B cell (primary cell): Measurements from ENCODE around the gene C5orf15. TPM values are rescaled to one million over a fixed set of nuclear protein-coding genes. Genes with fewer than 3 reads are reported as not detected.

Experiments used
- ATAC-seq: fragments of 200-7000 bp; cut with Tn5 transposase; one replicate; pipeline ENCODE4 v1.10.0; 2021; ENCODE audit warnings: low read depth, mild to moderate bottlenecking, moderate number of reproducible peaks, moderate library complexity
- CTCF ChIA-PET: fragments of 350-600 bp; sonication (Branson Sonifier 250); formaldehyde crosslinking; loops from one replicate; lab custom pipeline; 2021; ENCODE audit warnings: antibody characterized with exemption, inconsistent platforms; lab: Charles Lee
- POLR2A ChIA-PET: fragments of 350-600 bp; sonication (Branson Sonifier 250); formaldehyde crosslinking; loops from one replicate; lab custom pipeline; 2021; ENCODE audit warnings: antibody characterized with exemption; lab: Charles Lee
- DNase-seq: peaks from one replicate; pipeline ENCODE4 v3.0.0; 2013
- H2AFZ ChIP-seq: 2 replicates; pipeline ENCODE4 v1.6.1; 2012; ENCODE audit warnings: mild to moderate bottlenecking, low read depth, low read length; ENCODE audit not compliant: insufficient read depth, poor library complexity, severe bottlenecking
- H3K27ac ChIP-seq, 2 donors: 1 replicate in 1 of 2; 2 replicates in 1 of 2; pipeline ENCODE4 v1.5.1; 2012 to 2013; ENCODE audit warnings: low read length in 2 of 2, mild to moderate bottlenecking in 2 of 2, moderate library complexity in 1 of 2
- H3K27me3 ChIP-seq, 4 experiments: fragments of 200-600 bp in 1 of 4; sonication (generic) in 1 of 4; replicated peaks in 1 of 4; 1 replicate in 2 of 4; 2 replicates in 2 of 4; pipeline versions ENCODE4 v1.6.1 to v1.7.0; 2013 to 2016; ENCODE audit warnings: low read length in 3 of 4, mild to moderate bottlenecking in 2 of 4, mixed read lengths in 1 of 4, moderate library complexity in 1 of 4; ENCODE audit not compliant: insufficient read depth in 4 of 4, control insufficient read depth in 3 of 4; ENCODE audit errors: control extremely low read depth in 1 of 4
- H3K36me3 ChIP-seq, 2 experiments: replicated peaks in 1 of 2; 1 replicate in 1 of 2; 2 replicates in 1 of 2; pipeline versions ENCODE4 v1.6.1 to v1.7.1; 2013; ENCODE audit warnings: low read length in 1 of 2; ENCODE audit not compliant: insufficient read depth in 2 of 2, control insufficient read depth in 1 of 2; ENCODE audit errors: control extremely low read depth in 1 of 2, extremely low read depth in 1 of 2
- H3K4me1 ChIP-seq, 2 donors: fragments of 200-600 bp in 1 of 2; sonication (generic) in 1 of 2; 1 replicate in 1 of 2; 2 replicates in 1 of 2; pipeline versions ENCODE4 v1.5.1 to v1.6.1; 2013 to 2017; ENCODE audit warnings: low read length in 2 of 2; ENCODE audit not compliant: control insufficient read depth in 2 of 2, insufficient read depth in 2 of 2
- H3K4me2 ChIP-seq: replicated peaks from 2 replicates; pipeline ENCODE3; 2012; ENCODE audit warnings: mild to moderate bottlenecking, low read depth, low read length; ENCODE audit not compliant: poor library complexity, severe bottlenecking
- H3K4me3 ChIP-seq, 5 experiments: fragments of 200-600 bp in 1 of 5; sonication (generic) in 1 of 5; 1 replicate in 3 of 5; 2 replicates in 2 of 5; pipeline versions ENCODE4 v1.5.1 to v1.7.0; 2011 to 2016; ENCODE audit warnings: low read length in 4 of 5, mild to moderate bottlenecking in 4 of 5, low read depth in 2 of 5, control low read depth in 1 of 5, moderate library complexity in 1 of 5; ENCODE audit not compliant: insufficient read depth in 1 of 5; ENCODE audit errors: control extremely low read depth in 1 of 5, extremely low read depth in 1 of 5
- H3K79me2 ChIP-seq: fragments of 200-600 bp; sonication (generic); one replicate; pipeline ENCODE4 v1.6.0; 2016; ENCODE audit warnings: low read length; ENCODE audit not compliant: control insufficient read depth, insufficient read depth
- H3K9ac ChIP-seq: fragments of 200-600 bp; sonication (generic); 2 replicates; pipeline ENCODE4 v1.6.1; 2017; ENCODE audit warnings: mild to moderate bottlenecking, low read length, moderate library complexity
- H3K9me3 ChIP-seq, 3 donors: one replicate each; pipeline versions ENCODE4 v1.6.1 to v1.7.1; 2013; ENCODE audit warnings: low read length in 2 of 3; ENCODE audit not compliant: control insufficient read depth in 2 of 3, insufficient read depth in 1 of 3; ENCODE audit errors: control extremely low read depth in 1 of 3
- H4K20me1 ChIP-seq: 2 replicates; pipeline ENCODE4 v1.6.0; 2012; ENCODE audit warnings: mild to moderate bottlenecking, low read length; ENCODE audit not compliant: insufficient read depth, control insufficient read depth, poor library complexity, severe bottlenecking
- H3K27ac Mint-ChIP-seq: one replicate; pipeline ENCODE4 v1.8.0; 2021; ENCODE audit warnings: mixed read lengths
- H3K27me3 Mint-ChIP-seq: one replicate; pipeline ENCODE4 v1.8.0; 2021; ENCODE audit warnings: mixed read lengths
- H3K4me1 Mint-ChIP-seq: one replicate; pipeline ENCODE4 v1.8.0; 2021; ENCODE audit warnings: mixed read lengths
- H3K4me3 Mint-ChIP-seq: one replicate; pipeline ENCODE4 v1.8.0; 2021; ENCODE audit warnings: mixed read lengths
- H3K9me3 Mint-ChIP-seq: one replicate; pipeline ENCODE4 v1.8.0; 2022; ENCODE audit warnings: mixed read lengths; ENCODE audit not compliant: insufficient read depth
- EZH2 ChIP-seq: IDR thresholded peaks from 2 replicates; pipeline ENCODE4 v1.6.1; 2012; ENCODE audit warnings: borderline replicate concordance, low read depth, mild to moderate bottlenecking, moderate library complexity, low read length; ENCODE audit not compliant: insufficient read depth, poor library complexity, severe bottlenecking
- WGBS: methylation state at CpG from one replicate; pipeline ENCODE4 v1.1.5; 2013; ENCODE audit warnings: missing lambda C conversion rate; ENCODE audit not compliant: insufficient coverage; 5-methylcytosine and 5-hydroxymethylcytosine counted together
- intact Hi-C: fragments of 100-400 bp; cut with micrococcal nuclease; formaldehyde crosslinking; loops from one replicate; pipeline ENCODE4 v1.10.0; 2022
- polyA plus RNA-seq: library from polyadenylated mRNA; depleted of rRNA; stranded (reverse); fragments of >200 nt; gene quantifications from 2 replicates; pipeline ENCODE4 v1.2.3, GENCODE V29; 2012
- total RNA-seq, 2 donors: library from RNA; stranded (reverse); fragments of 120-200 nt in 1 of 2; gene quantifications; 1 replicate in 1 of 2; 2 replicates in 1 of 2; pipeline versions ENCODE4 v1.2.3 to v1.2.4, GENCODE V29; 2013 to 2022
- TF ChIP-seq, protein P1 (sequence below): fragments of 200-600 bp; IDR thresholded peaks from one replicate; pipeline ENCODE4 v1.8.0; 2022; ENCODE audit warnings: antibody characterized with exemption, mild to moderate bottlenecking

C5orf15 gene
- total and polyA plus RNA-seq, 2 donors (not counting 1 experiment from before 2014, with no cell fraction given) = 22.7 to 28.2 TPM

DNA sequence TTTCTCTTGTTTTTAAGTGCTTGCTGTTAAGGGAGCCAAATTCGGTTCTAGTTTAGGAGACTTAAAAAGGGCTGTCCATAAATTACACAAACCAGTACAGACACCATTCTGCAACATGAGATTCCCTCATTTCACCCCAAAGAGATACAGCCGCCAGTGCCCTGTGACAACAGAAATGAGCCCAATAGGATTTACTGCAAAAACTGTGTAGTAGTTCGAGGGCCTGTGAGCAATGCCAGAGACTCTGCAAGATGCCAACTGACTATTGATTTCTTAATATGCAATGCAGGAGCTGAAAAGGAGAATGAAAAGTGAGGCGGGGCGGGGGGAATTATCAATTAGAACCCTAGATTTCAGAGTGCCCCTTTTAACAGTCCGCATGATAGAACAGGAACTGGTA is 5.7 kb upstream of the C5orf15 start:
- DNase-seq (no peak), ATAC-seq (no peak)
- Mint-ChIP-seq H3K4me3 (no peak overlapping the region), H3K9me3 (no peaks in the 10 kb centered on the region), H3K4me1 (peaks cover 25% of the 10 kb centered on the region), H3K27me3 (no peaks in the 10 kb centered on the region), H3K27ac (peak overlapping the region; percentile 34)
- CTCF ChIA-PET = no interaction called here
- Histone ChIP-seq H3K27me3 (no peaks in the 10 kb centered on the region), H3K36me3 (peaks cover 5 to 26% of the 10 kb centered on the region in 2 experiments), H3K4me2 (no peak overlapping the region), H3K79me2 (peaks cover 6% of the 10 kb centered on the region), H3K27ac (peak overlapping the region in 1 of 2 donors; percentile 41), H2AFZ (no peak overlapping the region), H3K9ac (no peak overlapping the region), H3K4me3 (no peak overlapping the region), H3K4me1 (peaks cover 27 to 36% of the 10 kb centered on the region in 2 donors), H3K9me3 (no peaks in the 10 kb centered on the region), H4K20me1 (no peaks in the 10 kb centered on the region)
- WGBS = 100% methylated on average over 2 of the region's 6 CpGs
- POLR2A ChIA-PET = interaction anchor here (0.6 to 1.1 kb wide), 2 partner anchors 12 to 1617 kb away, joined by 3 to 7 read pairs; no protein-coding TSS in a partner anchor
- TF ChIP-seq EZH2 = no peak
- TF ChIP-seq, protein P1, sequence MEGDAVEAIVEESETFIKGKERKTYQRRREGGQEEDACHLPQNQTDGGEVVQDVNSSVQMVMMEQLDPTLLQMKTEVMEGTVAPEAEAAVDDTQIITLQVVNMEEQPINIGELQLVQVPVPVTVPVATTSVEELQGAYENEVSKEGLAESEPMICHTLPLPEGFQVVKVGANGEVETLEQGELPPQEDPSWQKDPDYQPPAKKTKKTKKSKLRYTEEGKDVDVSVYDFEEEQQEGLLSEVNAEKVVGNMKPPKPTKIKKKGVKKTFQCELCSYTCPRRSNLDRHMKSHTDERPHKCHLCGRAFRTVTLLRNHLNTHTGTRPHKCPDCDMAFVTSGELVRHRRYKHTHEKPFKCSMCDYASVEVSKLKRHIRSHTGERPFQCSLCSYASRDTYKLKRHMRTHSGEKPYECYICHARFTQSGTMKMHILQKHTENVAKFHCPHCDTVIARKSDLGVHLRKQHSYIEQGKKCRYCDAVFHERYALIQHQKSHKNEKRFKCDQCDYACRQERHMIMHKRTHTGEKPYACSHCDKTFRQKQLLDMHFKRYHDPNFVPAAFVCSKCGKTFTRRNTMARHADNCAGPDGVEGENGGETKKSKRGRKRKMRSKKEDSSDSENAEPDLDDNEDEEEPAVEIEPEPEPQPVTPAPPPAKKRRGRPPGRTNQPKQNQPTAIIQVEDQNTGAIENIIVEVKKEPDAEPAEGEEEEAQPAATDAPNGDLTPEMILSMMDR = no peak
- intact Hi-C loops = loop anchor here (10.0 kb wide), 1 partner anchor 199 kb away; no protein-coding TSS in a partner anchor

DNA sequence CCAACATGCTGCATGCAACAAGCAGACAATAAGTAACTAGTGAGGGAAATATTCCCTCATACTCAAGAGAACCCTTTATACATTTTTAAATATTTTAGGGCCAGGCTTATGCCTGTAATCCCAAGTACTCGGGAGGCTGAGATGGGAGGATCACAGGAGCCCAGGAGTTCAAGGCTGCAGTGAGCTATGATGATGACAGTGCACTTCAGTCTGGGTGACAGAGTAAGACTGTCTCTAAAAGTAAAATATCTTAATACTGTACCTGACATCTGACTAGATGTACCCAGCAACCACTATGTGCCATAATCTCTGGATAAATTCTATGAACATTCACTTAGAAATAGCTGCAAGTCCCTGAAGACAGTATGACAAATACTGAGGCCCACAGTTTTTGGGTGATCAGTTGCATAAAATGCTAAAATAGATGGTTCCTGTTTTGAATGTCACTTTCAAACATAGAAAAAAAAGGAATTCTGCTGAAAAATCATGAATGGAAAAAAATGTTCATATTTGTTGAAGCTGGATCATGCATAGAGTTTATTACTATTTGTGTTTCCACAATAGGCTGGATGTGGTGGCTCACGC is 2.0 kb upstream of the C5orf15 start:
- Histone ChIP-seq H3K27ac (peak overlapping the region in 1 of 2 donors; percentile 94), H3K4me3 (no peak overlapping the region), H3K9me3 (no peaks in the 10 kb centered on the region), H3K9ac (no peak overlapping the region), H3K27me3 (no peaks in the 10 kb centered on the region), H4K20me1 (no peaks in the 10 kb centered on the region), H3K4me1 (peaks cover 25 to 26% of the 10 kb centered on the region in 2 donors), H3K79me2 (peaks cover 40% of the 10 kb centered on the region), H3K4me2 (peak overlapping the region; percentile 94), H2AFZ (no peak overlapping the region), H3K36me3 (peaks cover 5 to 22% of the 10 kb centered on the region in 2 experiments)
- no peaks in the 10 kb centered on the region for H3K9me3 Mint-ChIP-seq
- DNase-seq (no peak), ATAC-seq (no peak)
- ChIA-PET POLR2A (interaction anchor here (0.6 kb wide), 1 partner anchor 689 kb away, joined by 3 read pairs; no protein-coding TSS in a partner anchor), CTCF (interaction anchor here (1.1 to 3.2 kb wide), 7 partner anchors 9 to 549 kb away, joined by 3 to 34 read pairs (median 5); no protein-coding TSS in a partner anchor)
- no CpG with 5 or more reads among the region's 2 CpGs for WGBS
- H3K27me3 Mint-ChIP-seq = no peaks in the 10 kb centered on the region
- intact Hi-C loops = loop anchor here (10.0 kb wide), 1 partner anchor 196 kb away; no protein-coding TSS in a partner anchor
- peak overlapping the region; percentile 95 for H3K4me3 Mint-ChIP-seq
- H3K27ac Mint-ChIP-seq = peak overlapping the region; percentile 90
- peaks cover 39% of the 10 kb centered on the region for H3K4me1 Mint-ChIP-seq
- no peak for TF ChIP-seq EZH2
- TF ChIP-seq, protein P1 = no peak
